ENCODE measurements around the gene HIRIP3.
"Not testable (repeated sequence)": the region's sequence is repeated elsewhere in the genome, so short reads cannot be mapped to it uniquely, and the experiment has no call there.

HIRIP3 gene

DNA sequence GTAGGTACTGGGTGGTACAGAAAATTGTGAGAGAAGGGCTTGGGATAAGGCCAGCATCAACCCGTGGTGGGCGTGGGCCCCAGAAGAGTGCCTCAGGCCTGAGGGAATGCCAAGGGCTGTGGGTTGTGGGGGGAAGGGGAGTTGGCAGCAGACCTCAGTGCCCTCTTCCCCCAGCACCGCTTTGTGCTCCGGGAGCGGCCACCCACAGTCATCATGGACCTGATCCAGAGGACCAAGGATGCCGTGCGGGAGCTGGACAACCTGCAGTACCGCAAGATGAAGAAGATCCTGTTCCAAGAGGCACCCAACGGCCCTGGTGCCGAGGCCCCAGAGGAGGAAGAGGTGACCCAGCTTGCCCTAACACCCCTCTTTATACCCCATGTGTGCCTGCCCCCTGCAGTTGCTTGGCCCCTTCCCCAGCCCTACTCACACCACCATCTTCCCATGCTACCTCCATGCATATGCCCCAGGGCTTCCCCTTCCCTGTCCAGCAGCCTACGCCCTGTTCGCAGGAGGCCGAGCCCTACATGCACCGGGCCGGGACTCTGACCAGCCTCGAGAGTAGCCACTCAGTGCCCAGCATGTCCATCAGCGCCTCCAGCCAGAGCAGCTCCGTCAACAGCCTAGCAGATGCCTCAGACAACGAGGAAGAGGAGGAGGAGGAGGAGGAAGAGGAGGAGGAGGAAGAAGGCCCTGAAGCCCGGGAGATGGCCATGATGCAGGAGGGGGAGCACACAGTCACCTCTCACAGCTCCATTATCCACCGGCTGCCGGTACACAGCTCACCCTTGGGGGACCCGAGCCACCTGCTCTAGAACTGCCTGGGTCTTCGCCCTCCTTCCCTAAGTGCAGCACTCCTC is 12.6 kb downstream of the HIRIP3 start:
- DNase-seq: no peak

DNA sequence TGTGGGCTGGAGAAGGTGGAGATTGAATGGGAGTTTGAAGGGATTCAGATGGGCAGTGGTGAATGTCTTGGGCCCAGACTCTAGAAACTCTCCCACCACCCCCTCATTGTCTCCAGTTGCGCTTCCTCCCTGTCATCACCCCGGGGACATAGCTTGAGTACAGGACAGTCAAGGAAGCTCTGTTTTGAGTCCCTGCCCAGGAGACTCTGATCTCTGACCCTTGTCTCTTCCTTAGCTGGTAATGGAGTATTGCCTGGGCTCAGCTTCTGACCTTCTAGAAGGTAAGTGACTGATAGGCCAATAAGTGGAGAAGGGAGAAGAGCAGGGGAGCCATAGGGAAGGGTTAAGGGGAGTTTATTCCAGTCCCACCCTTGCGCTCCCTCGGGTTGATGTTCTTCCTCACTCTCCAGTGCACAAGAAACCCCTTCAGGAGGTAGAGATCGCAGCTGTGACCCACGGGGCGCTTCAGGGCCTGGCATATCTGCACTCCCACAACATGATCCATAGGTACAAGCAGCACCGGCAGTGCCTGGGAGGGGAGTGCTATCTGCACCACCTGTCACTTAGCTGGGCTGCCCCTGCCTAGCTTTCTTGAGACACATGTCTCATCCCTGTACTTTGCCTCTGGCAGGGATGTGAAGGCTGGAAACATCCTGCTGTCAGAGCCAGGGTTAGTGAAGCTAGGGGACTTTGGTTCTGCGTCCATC is 16.7 kb downstream of the HIRIP3 start:
- no peak for DNase-seq

DNA sequence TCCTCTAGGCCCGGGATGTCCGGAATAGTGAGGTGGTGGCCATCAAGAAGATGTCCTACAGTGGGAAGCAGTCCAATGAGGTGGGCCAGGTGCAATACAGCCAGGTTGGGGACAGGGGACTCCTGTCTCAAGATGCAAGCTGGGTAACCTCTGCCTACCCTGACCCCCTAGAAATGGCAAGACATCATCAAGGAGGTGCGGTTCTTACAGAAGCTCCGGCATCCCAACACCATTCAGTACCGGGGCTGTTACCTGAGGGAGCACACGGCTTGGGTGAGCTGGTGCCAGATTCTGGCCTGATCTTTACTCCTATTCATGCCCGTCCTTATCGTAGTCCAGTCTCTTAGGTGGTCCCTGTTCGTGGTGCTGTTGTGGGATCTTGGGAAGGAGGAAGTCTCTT is 17.3 kb downstream of the HIRIP3 start:
- DNase-seq: no peak

DNA sequence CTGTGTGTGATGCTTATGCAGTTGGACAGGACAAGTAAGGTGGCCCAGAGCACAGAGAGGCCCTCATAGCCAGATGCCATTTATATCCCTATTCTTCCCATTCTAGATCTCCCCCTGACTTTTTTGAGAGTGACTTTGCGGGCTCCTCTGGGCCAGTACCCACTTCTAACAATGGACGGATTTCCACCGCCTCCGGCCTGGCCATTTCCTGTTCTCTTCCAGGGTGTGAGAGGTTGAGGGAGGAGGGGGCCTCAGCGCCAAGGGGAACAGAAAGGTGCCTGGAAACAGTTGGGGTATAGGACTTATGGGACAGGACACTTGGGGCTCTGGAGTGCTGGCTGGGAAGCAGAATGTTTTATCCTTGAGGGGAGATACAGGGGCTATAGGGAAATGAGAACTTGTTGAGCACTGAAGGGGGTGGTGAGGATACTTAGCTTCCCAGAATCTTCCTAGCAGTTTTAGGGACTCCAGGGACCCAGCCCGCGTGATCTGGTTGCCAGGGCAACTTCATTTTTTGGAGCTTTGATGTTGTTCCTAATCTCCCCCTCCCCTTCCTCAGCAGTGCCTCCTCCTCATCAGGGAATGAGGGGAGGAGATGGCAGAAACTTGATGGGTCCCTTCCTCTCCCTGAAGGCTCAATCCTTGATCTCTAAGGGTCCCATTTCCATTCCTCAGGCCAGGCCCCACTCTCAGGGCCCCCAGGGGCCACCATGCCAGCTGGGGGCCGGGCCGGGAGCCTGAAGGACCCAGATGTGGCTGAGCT is 18.2 kb downstream of the HIRIP3 start:
- DNase-seq: no peak

DNA sequence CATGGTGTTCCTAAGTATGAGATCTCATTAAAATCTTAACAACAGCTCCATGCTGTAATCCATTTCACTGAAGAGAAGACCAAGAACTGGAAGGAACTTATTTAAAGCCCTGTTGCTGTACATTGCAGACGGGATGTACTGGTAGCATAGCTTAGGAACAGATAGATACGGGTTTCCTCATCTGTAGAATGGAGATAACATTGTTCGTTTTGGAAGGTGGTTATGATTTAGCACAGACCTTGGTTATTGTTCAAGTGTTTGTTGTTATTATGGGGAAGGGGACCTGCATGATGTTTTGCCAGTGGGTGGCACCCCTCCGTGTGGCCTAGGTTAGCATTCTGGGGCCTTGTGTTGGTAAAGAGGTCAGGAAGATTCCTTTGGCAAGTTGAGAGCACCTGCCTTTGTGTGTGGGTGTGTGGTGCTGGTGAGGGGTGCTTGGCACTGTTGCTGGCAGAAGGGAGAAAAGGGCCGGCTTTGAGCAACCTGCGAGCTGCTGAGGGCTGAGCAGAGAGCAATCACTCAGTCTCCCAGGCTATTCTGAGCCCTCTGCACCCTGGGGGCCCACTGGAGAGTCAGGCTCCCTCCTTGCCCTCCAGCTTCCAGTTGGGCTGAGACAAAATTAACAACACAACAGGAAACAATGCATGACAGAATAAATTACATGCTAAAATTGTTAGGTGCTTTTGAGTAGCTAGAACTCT is 19.5 kb downstream of the HIRIP3 start:
- no peak for DNase-seq

DNA sequence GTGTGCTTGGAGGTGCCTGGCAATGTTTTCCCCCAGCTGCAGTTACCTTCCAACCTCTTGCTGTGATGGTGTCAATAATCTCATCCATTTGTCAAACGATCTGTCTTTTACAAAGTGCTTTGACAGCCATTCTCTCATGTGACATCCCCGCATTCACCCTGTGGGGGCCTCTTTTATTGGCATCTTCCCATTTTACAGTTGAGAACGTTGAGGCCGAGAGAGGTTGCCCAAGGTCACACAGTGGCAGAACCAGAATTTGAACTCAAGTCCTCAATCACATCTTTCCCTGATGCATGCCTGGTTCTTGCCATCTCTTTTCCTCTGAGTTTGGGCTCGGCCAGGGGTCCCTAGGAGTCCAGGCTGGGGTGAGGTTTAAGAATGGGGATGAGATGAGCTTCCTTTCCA is 20.3 kb downstream of the HIRIP3 start:
- DNase-seq: no peak

DNA sequence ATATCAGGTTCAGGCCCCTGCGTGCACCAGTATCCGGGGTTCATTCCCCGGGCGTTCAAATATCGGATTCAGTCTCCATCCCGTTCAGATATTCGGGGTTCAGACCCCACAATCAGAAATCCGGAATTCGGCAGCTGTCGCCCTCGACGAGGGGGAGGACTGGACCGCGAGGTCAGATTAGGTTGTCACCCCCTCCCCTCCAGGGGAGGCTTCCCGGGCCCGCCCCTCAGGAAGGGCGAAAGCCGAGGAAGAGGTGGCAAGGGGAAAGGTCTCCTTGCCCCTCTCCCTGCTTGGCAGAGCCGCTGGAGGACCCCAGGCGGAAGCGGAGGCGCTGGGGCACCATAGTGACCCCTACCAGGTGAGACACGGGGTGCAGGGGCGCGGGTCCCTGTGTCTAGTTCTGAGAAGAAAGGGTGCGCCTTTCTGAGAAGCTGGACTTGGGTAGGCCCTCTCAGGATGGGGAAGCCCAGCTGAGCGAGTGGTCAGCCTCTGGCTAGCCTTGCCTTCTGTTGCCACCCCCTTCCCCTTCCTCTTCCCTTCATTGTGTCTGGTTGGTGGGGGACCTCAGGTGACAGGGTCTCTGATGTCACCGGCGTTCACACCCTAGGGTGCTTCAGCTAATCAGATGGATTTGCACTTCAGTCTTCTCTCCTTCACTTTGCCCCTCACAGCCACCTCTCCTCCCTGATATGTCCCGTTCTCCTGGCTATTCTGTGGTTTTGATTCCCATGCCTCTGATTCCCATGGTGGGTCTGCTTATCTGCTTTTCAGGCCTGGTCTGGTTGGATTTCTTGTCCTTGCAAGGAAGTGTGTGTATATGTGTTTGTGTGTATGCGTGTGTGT is 20.9 kb downstream of the HIRIP3 start:
- DNase-seq: no peak

DNA sequence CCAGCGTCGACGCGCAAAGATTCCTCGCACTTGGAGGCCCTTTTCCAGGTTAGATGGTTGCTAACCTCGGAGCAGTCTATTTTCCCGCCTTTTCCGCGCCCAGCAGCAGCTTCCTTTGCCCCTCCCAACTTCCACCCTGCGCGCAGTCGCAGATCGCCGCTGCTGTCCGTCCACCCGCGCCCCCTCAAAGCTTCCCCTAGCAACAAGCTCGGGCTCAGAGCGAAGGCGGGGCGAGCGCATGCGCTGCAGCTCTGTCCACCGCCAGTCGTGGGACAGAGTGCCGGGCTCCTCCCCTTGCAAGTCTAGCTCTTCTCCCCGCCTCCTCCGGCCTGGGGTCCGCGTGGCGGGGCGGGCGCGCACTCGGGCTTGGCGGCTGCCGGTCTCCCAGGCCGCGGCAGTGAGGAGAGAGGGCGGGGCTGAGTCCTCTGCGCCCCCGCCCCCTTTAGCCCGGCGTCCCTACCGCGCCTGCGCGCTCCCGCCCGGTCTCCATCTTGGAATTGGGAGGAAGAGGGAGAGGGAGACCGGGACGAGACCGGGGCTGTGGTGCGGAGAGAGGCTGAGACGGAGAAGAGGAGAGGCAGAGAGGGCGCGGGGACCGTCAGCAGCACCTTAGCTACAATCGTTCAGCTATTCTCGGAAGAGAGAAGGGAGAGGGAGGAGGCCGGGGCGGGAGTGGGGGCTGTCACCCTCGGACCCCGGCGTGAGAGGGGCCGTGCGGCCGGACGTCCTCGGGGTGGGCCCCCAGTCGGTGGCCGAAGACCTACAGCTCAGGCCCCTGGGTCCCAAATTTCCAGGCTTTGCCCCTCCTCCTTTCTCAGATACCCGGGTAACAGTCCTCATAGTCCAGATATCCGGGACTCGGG is 21.8 kb downstream of the HIRIP3 start, which contains the start of gene TAOK2:
Gene TAOK2, plus strand, starts transcription at position 485 of the 863 bp plus-strand sequence. CDS start 3,905 bp downstream, outside the sequence.
- DNase-seq: peak; percentile 84

DNA sequence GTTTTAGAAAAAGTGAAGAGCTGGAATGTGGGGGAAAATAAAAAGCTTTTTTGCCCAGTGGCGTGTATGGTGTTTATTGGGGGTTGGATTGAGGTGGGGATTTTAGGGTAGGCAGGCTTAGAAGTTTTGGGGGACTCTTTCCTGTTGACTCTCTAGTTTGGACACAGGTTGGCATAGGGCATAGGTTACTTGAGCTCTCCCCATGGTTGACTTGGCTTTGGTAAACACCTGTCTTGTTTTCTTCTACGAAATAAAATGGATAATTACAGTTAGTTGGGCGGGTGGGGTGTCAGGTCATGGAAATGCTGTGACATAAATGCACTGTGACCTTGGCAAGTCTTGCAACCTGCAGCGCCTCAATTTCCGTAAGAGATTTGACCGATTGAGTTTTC is 22.4 kb downstream of the HIRIP3 start:
- no peak for DNase-seq

DNA sequence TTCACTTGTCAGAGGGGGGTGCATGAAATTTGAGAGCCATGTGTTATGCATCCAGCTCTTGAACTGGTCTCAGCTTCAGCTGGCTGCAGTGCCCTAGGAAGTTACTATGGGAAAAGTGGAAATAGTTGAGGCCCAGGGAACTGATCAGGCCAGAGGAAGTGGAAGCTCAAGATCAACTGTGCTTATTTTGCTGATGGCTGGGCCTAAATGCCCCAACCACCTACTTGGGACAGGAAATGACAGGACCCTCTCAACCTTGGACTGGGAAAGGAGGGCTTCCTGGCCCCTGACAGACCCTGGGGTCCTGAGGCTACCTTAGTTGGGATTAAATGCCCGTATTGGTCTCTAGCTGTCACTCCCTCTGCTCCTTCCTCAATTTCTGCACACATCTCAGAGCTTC is 22.9 kb downstream of the HIRIP3 start:
- DNase-seq: no peak

DNA sequence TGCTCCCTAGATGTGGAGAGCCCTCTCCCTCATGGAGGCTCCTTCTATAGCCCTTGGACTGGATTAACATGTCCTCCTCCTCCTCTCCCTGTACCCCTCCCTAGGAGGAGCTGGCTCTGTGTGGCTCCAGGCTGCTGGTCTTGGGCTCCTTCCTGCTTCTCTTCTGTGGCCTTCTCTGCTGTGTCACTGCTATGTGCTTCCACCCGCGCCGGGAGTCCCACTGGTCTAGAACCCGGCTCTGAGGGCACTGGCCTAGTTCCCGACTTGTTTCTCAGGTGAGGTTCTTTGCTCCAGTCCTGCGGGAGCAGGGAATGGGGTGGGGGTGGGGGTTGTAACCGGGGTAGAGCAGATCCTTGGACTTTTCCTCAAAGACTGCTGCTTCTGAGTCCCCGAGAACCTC is 24.1 kb downstream of the HIRIP3 start:
- DNase-seq: no peak

DNA sequence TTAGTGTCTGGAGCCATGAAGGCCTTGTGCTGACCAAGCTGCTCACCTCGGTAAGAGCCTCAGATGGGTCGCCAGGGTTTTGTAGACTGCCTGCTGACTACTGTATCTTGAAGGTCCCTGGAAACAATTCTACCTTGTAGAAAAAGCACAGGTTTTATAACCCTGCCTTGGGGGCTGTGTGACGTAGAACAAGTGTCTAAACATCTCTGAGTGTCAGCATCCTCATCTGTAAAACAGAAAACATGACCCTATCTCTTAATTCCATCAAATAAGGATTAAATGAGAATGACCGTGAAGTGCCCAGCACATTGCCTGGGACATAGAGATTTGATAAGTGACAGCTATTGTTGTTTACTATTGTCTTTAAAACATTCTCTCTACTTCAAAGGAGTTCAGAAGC is 27.2 kb downstream of the HIRIP3 start:
- no peak for DNase-seq

DNA sequence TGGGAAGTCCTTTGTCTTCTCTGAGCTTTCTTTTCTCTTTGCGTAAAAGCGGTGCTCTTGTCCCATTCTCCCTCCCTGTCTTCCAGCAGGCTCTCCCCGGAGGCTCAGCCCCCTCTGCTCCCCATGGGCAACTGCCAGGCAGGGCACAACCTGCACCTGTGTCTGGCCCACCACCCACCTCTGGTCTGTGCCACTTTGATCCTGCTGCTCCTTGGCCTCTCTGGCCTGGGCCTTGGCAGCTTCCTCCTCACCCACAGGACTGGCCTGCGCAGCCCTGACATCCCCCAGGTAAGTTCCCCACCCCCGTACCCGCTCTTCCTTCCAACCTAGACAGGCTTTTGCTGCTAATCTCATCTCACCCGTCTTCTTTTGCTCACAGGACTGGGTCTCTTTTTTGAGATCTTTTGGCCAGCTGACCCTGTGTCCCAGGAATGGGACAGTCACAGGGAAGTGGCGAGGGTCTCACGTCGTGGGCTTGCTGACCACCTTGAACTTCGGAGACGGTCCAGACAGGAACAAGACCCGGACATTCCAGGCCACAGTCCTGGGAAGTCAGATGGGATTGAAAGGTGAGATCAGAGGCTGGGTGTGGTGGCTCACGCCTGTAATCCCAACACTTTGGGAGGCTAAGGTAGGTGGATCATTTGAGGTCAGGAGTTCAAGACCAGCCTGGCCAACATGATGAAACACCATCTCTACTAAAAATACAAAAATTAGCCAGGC is 32.2 kb downstream of the HIRIP3 start:
- DNase-seq: no peak

DNA sequence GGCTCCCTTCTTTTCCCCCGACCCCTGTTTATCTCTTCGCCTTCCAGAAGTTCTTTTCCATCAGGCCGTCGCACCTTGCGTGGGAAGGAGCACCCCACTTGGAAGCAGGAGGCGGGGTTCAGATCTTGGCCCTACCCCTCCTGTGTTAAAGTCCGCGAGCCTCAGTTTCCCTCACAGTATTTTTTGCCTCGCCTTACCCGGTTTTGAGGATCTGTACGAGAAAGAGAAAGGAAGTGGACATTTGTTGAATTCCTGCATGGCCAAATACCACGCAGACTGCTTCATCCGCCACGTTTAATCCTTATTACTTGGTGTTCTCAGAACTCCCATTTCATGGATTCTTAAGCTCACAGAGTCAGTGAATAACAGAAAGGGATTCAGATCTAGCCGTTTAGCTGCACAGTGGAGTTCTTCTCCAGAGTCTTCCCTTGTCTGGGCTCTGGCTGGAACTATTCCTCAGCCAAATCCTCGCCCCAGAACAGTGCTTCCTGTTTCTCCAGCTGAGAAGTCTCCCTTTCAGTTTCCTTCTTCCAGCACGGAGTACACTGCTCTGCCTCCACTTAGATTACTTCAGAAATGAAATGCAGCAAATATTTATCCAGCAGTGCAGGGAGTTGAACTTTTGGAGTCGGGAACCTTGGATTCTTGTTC is 32.9 kb downstream of the HIRIP3 start:
- DNase-seq: no peak

DNA sequence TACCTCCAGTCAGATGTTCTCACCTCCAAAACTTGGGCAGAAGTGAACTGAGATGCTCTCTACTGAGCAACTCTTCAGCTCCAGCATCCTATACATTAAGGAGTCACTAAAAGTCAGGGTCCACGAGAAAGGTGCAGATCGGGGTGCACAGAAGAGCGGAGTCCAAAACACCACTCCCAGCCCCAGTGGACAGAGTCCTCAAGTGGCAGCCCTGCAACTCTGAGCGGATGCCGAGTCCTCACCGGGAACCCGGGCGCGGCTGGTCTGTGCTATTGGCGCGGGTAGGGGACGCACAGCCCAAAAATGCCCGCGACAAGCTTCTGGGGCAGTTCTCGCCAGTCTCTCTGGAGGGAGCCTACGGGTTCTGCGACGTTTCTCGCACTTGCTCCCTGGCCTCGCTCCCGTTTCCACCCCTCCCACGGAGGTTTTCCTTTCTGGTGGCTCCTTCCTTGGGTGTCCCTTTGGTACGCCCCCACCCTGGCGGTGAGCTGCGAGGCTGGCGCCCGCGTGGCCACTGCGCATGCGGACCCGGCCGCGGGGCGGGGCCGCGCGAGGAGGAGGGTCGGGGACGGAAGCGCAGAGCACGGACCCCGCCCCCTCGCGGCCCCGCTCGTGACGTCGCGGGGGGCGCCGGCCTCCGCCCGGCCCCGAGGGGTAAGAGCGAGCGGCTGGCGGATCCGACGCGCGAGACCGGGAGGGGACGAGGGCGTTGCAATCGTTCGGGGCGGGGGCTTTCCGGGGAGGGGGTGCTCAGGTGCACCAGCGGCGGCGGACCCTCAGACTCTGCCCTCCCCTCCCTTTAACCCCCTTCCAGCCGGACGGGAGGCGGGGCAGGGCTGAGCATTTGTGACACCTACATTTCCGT is 33.7 kb downstream of the HIRIP3 start, which contains the start of gene TMEM219:
Gene TMEM219, plus strand, starts transcription at position 601 of the 865 bp plus-strand sequence. CDS start 1,065 bp downstream, outside the sequence.
- DNase-seq: peak; percentile 90

DNA sequence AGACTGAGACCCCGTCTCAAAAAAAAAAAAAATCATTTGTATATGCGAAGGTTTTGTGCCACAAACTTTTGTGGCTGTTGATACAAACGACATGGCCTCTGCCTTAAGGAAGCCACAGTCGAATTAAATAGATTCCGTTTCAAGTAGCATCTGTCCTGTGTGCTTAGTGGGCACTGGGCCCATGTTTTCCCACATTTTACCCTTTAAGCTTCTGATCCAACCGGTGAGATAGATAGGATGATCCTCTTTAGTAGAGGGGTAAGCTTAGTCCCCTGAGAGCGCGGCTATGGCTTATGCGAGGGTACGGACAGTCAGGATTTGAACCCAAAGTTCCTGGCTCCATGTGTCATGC is 34.3 kb downstream of the HIRIP3 start:
- DNase-seq: no peak

DNA sequence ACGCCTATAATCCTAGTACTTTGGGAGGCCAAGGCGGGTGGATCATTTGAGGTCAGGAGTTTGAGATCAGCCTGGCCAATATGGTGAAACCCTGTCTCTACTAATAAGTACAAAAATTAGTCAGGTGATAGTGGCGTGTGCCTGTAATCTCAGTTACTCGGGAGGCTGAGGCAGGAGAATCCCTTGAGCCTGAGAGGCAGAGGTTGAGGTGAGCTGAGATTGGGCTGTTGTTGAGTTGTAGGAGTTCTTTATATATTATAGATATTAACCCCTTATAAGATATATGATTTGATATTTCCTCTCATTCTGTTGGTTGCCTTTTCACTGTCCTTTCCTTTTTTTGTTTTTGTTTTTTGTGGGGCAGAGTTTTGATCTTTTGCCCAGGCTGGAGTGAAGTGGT is 35.6 kb downstream of the HIRIP3 start:
- not testable (repeated sequence) for DNase-seq

DNA sequence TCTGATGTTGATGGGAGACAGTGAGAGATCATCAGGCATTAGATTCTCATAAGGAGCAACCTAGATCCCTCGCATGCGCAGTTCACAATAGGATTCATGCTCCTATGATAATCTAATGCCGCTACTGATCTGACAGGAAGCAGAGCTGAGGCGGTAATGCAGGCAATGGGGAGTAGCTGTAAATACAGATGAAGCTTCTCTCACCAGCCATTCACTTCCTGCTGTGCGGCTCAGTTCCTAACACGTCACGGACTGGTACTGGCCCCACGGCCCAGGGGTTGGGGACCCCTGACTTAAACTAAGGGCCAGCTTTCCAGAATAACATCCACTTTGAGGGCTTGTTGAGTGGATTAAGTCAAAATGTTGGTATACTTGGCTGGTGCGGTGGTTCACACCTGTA is 36.1 kb downstream of the HIRIP3 start:
- no peak for DNase-seq
